Ovary (tissue), 9 donors: ENCODE measurements around the gene CD28. TPM values are rescaled to one million over a fixed set of nuclear protein-coding genes. Genes with fewer than 3 reads are reported as not detected.

ENCODE experiments used
- DNase-seq, 5 donors: peaks; one replicate each; pipeline ENCODE4 v3.0.0-alpha.2; 2019 to 2020
- H3K27ac ChIP-seq, 2 donors: fragments of 200-600 bp; one replicate each; pipeline versions ENCODE4 v1.5.1 to v1.8.0; 2019 to 2022
- H3K27me3 ChIP-seq: fragments of 200-600 bp; one replicate; pipeline ENCODE4 v1.8.0; 2022
- H3K36me3 ChIP-seq: fragments of 200-600 bp; sonication (generic); one replicate; pipeline ENCODE4 v1.5.1; 2019
- H3K4me1 ChIP-seq: one replicate; pipeline ENCODE4 v1.8.1; 2013; ENCODE audit warnings: mild to moderate bottlenecking, moderate library complexity; ENCODE audit not compliant: insufficient read depth
- H3K4me3 ChIP-seq: fragments of 200-600 bp; sonication (generic); one replicate; pipeline ENCODE4 v1.5.1; 2017
- H3K9me3 ChIP-seq, 2 donors: fragments of 200-600 bp in 1 of 2; sonication (generic) in 1 of 2; one replicate each; pipeline versions ENCODE4 v1.5.1 to v1.8.1; 2013 to 2019; ENCODE audit warnings: mild to moderate bottlenecking in 1 of 2, moderate library complexity in 1 of 2
- EP300 ChIP-seq: sonication (generic); formaldehyde crosslinking; IDR thresholded peaks from one replicate; pipeline ENCODE4 v1.6.1; 2017; ENCODE audit warnings: antibody characterized with exemption
- POLR2A ChIP-seq: fragments of 450-650 bp; IDR thresholded peaks from one replicate; pipeline ENCODE4 v1.6.1; 2017; ENCODE audit warnings: antibody characterized with exemption, mild to moderate bottlenecking, moderate library complexity
- WGBS, 3 donors: extraction: QIAGEN DNeasy Blood & Tissue Kit in 1 of 3; methylation state at CpG; one replicate each; pipeline versions ENCODE4 v1.1.5 to v1.1.7; 2013 to 2017; 5-methylcytosine and 5-hydroxymethylcytosine counted together
- intact Hi-C, 4 donors: fragments of 100-400 bp; cut with DNase I; formaldehyde crosslinking; loops; one replicate each; pipeline versions ENCODE4 v1.11.0 to v1.15.1; 2022 to 2023
- polyA plus RNA-seq, 2 donors: library from polyadenylated mRNA; stranded (reverse); fragments of 200-250 nt in 1 of 2; fragments of 350-450 nt in 1 of 2; fragmentation: Illumina TruSeq in 1 of 2; extraction: RNeasy Lipid Tissue Mini Kit (QIAGEN cat#74804) in 1 of 2; gene quantifications; one replicate each; pipeline ENCODE4 v1.2.3, GENCODE V29; 2013 to 2014
- total RNA-seq, 7 donors: library from RNA; depleted of rRNA in 2 of 7; stranded (reverse); fragments of >200 nt in 2 of 7; fragmentation: NEBNext Ultra II Directional in 3 of 7; extraction: Animal tissue kit (Norgen Biotek cat#: 25700) in 3 of 7; gene quantifications; one replicate each; pipeline versions ENCODE4 v1.1.0 to v1.2.4, GENCODE V29; 2016 to 2023
- TF ChIP-seq, protein P1 (sequence below), 3 donors: fragments of 450-650 bp in 2 of 3; fragments of 200-600 bp in 1 of 3; IDR thresholded peaks; one replicate each; pipeline versions ENCODE4 v1.5.1 to v1.8.0; 2016 to 2022; ENCODE audit warnings: antibody characterized with exemption in 3 of 3, mild to moderate bottlenecking in 1 of 3
- donor health status: DM: no; HTN: no; CAD: no; lungs with moderate emphysema.
- donor health status: DM: no; HTN: no; CAD: no.
- donor health status: Bipolar disorder and iron deficiency.
- donor health status: DM: yes; HTN: yes; CAD: no.
- donor health status: DM: no; HTN: no; CAD: no.
- donor health status: DM: yes; HTN: yes; CAD: no.

Gene CD28
- total and polyA plus RNA-seq, 9 donors = 0.18 to 4.3 (median 1.2) TPM

- H3K27ac ChIP-seq = no peak overlapping the region
- TF ChIP-seq POLR2A (no peak), EP300 (no peak)
- TF ChIP-seq, protein P1, sequence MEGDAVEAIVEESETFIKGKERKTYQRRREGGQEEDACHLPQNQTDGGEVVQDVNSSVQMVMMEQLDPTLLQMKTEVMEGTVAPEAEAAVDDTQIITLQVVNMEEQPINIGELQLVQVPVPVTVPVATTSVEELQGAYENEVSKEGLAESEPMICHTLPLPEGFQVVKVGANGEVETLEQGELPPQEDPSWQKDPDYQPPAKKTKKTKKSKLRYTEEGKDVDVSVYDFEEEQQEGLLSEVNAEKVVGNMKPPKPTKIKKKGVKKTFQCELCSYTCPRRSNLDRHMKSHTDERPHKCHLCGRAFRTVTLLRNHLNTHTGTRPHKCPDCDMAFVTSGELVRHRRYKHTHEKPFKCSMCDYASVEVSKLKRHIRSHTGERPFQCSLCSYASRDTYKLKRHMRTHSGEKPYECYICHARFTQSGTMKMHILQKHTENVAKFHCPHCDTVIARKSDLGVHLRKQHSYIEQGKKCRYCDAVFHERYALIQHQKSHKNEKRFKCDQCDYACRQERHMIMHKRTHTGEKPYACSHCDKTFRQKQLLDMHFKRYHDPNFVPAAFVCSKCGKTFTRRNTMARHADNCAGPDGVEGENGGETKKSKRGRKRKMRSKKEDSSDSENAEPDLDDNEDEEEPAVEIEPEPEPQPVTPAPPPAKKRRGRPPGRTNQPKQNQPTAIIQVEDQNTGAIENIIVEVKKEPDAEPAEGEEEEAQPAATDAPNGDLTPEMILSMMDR (IDR thresholded peaks at IDR 0.05) = no peak
These were observed 21.9 kb downstream of the CD28 start for GRCh38 chr2:203728321-203728720.

DNA sequence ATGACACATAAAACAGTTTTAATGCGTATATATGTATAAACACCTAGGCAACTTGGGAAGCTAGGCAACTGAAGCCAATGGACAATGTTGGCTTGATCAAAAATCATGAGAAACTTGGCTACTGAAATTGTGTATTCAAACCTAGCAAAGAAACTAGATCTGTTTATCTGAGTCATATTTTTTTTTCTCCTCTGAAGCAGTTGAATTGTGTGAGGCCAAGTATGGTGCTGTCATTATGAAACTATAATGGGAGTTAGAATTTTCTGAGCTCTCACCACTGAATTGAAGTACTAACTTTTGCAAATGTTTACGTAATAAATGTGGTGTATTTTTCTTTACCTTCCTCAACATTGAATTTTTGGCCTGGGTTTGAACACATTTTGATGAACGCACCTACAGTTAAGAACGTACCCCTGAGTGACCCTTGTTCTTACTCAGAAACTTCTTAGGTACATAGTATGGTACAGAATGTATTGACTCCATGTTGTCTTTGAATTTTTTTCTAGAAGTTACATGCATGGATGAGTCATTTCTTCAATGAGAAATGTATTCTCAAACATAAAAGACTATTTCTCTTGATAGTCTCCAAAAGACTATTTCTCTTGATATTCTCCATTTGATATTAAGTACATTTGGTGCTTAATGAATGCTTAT, 23.8 kb downstream of the CD28 start:
- TF ChIP-seq, protein P1 (IDR thresholded peaks at IDR 0.05) = no peak
- no peak for TF ChIP-seq EP300
- no peak for TF ChIP-seq POLR2A
- no peaks in the 10 kb centered on the region for H3K27me3 ChIP-seq
- no peak overlapping the region for H3K27ac ChIP-seq
- 93 to 96% (median 95%) methylated on average over 4 of the region's 4 CpGs for WGBS, 3 donors
- H3K4me1 ChIP-seq = no peaks in the 10 kb centered on the region
- no peaks in the 10 kb centered on the region for H3K9me3 ChIP-seq
- H3K4me3 ChIP-seq = no peak overlapping the region
- no peak for DNase-seq
- intact Hi-C loops = no loop called here
- H3K36me3 ChIP-seq = no peaks in the 10 kb centered on the region

More at GRCh38 chr2:203728321-203728720, 21.9 kb downstream of the CD28 start:
- intact Hi-C loops = no loop called here
- Histone ChIP-seq H3K4me1 (no peaks in the 10 kb centered on the region), H3K27me3 (no peaks in the 10 kb centered on the region), H3K9me3 (no peaks in the 10 kb centered on the region), H3K36me3 (no peaks in the 10 kb centered on the region), H3K4me3 (no peak overlapping the region)
- no peak for DNase-seq

GRCh38 chr2:203730883-203731282, 24.4 kb downstream of the CD28 start:
- intact Hi-C loops = no loop called here
- no peaks in the 10 kb centered on the region for H3K27me3 ChIP-seq
- TF ChIP-seq, protein P1 (IDR thresholded peaks at IDR 0.05) = no peak
- TF ChIP-seq POLR2A = no peak
- no peak for TF ChIP-seq EP300
- no peaks in the 10 kb centered on the region for H3K9me3 ChIP-seq
- 97 to 100% (median 97%) methylated on average over 2 of the region's 2 CpGs for whole genome bisulfite sequencing, 3 donors
- H3K27ac ChIP-seq = no peak overlapping the region
- DNase-seq = no peak
- no peaks in the 10 kb centered on the region for H3K36me3 ChIP-seq
- H3K4me3 ChIP-seq = no peak overlapping the region
- H3K4me1 ChIP-seq = no peaks in the 10 kb centered on the region

GRCh38 chr2:203732092-203732952, 25.9 kb downstream of the CD28 start:
- no peak for DNase-seq
- Histone ChIP-seq H3K4me1 (no peaks in the 10 kb centered on the region), H3K9me3 (no peaks in the 10 kb centered on the region), H3K36me3 (no peaks in the 10 kb centered on the region), H3K4me3 (no peak overlapping the region), H3K27ac (no peak overlapping the region), H3K27me3 (no peaks in the 10 kb centered on the region)
- WGBS, 3 donors = 85 to 89% (median 85%) methylated on average over 6 of the region's 6 CpGs
- intact Hi-C loops = no loop called here
- TF ChIP-seq, protein P1 (IDR thresholded peaks at IDR 0.05) = no peak
- no peak for TF ChIP-seq POLR2A
- no peak for TF ChIP-seq EP300
